Activated T-cell treated with anti-CD3 and anti-CD28 coated beads, Interleukin-2, amount 50 U/mL, for 72 hours (primary cell): Measurements from ENCODE around the gene DDB1. TPM values are rescaled to one million over a fixed set of nuclear protein-coding genes. Genes with fewer than 3 reads are reported as not detected.

Experiments used
- ATAC-seq, 2 donors: fragments of 150-1000 bp; cut with Tn5 transposase; replicated peaks in 1 of 2; 2 replicates each; pipeline ENCODE4 v1.10.0; 2021; ENCODE audit warnings: moderate library complexity in 2 of 2, mild to moderate bottlenecking in 1 of 2
- DNase-seq, 2 donors: peaks; one replicate each; pipeline ENCODE4 v3.0.0; 2021 to 2022; ENCODE audit warnings: mixed read lengths in 1 of 2
- H3K27ac Mint-ChIP-seq: one replicate; pipeline ENCODE4 v1.8.0; 2022; ENCODE audit warnings: mild to moderate bottlenecking, moderate library complexity, mixed read lengths
- H3K27me3 Mint-ChIP-seq: one replicate; pipeline ENCODE4 v1.8.0; 2022; ENCODE audit warnings: low read depth, mixed read lengths
- H3K36me3 Mint-ChIP-seq, 2 donors: one replicate each; pipeline ENCODE4 v1.8.0; 2022; ENCODE audit warnings: mixed read lengths in 2 of 2, mild to moderate bottlenecking in 1 of 2; ENCODE audit not compliant: insufficient read depth in 2 of 2
- H3K4me1 Mint-ChIP-seq: one replicate; pipeline ENCODE4 v1.8.0; 2022; ENCODE audit warnings: low read depth, mixed read lengths
- H3K4me3 Mint-ChIP-seq, 2 donors: one replicate each; pipeline ENCODE4 v1.8.0; 2022; ENCODE audit warnings: mild to moderate bottlenecking in 2 of 2, mixed read lengths in 2 of 2, moderate library complexity in 2 of 2
- H3K9me3 Mint-ChIP-seq, 2 donors: one replicate each; pipeline ENCODE4 v1.8.0; 2022; ENCODE audit warnings: mixed read lengths in 2 of 2
- total RNA-seq, 2 donors: library from RNA; stranded (reverse); gene quantifications; one replicate each; pipeline ENCODE4 v1.2.3, GENCODE V29; 2022

Gene DDB1
- total RNA-seq, 2 donors from 2014 or later: 168 to 176 TPM

DNA sequence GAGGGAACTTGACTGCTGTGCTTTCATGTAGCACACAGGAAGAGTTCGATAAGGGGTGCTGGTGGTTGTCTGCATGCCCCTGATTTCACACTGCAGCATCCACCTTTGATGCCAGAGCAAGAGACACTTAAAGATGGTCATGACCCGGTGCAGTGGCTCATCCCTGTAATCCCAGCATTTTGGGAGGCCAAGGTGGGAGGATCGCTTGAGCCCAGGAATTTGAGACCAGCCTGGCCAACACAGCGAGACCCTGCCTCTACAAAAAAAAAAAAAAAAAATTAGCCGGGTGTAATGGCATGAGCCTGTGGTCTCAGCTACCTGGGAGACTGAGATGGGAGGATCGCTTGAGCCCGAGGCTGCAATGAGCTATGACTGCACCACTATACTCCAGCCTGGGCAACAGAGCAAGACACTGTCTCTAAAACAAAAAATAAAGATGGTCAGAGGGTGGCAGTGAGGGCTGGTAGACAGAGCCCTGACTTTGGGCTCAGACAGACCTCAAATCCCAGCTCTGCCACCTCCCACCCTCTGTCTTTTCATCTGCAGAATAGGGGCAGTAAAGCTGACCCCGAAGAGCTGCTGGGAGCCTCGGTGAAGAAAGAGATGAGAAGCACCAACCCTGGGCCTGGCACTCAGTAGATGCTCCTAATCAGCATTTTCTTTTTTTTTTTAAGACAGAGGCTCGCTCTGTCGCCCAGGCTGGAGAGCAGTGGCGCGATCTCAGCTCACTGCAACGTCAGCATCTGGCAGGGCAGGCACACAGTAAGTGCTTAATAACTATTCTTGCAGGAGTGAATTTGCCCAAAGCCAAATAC is 55.5 kb downstream of the DDB1 start:
- no peak for DNase-seq
- Mint-ChIP-seq H3K27me3 (no peaks in the 10 kb centered on the region), H3K27ac (no peak overlapping the region), H3K36me3 (no peaks in the 10 kb centered on the region), H3K4me1 (no peaks in the 10 kb centered on the region), H3K9me3 (no peaks in the 10 kb centered on the region), H3K4me3 (no peak overlapping the region)
- ATAC-seq: no peak

- H3K4me1 Mint-ChIP-seq: peaks cover 12% of the 10 kb centered on the region
- no peaks in the 10 kb centered on the region for H3K9me3 Mint-ChIP-seq
- no peak for DNase-seq
- H3K27ac Mint-ChIP-seq: no peak overlapping the region
- no peak for ATAC-seq
- no peaks in the 10 kb centered on the region for H3K27me3 Mint-ChIP-seq
- no peak overlapping the region for H3K4me3 Mint-ChIP-seq
- H3K36me3 Mint-ChIP-seq: peaks cover 0 to 1% of the 10 kb centered on the region in 2 donors
Measured at GRCh38 chr11:61275191-61275590, 57.7 kb downstream of the DDB1 start.

GRCh38 chr11:61274084-61274483 is 58.8 kb downstream of the DDB1 start:
- Mint-ChIP-seq H3K4me1 (peaks cover 15% of the 10 kb centered on the region), H3K36me3 (peaks cover 0 to 1% of the 10 kb centered on the region in 2 donors), H3K4me3 (no peak overlapping the region), H3K9me3 (no peaks in the 10 kb centered on the region), H3K27ac (no peak overlapping the region), H3K27me3 (no peaks in the 10 kb centered on the region)
- ATAC-seq (no peak), DNase-seq (no peak)

GRCh38 chr11:61273178-61274078 is 59.5 kb downstream of the DDB1 start:
- H3K27me3 Mint-ChIP-seq: no peaks in the 10 kb centered on the region
- H3K4me3 Mint-ChIP-seq: no peak overlapping the region
- ATAC-seq: no peak

DNA sequence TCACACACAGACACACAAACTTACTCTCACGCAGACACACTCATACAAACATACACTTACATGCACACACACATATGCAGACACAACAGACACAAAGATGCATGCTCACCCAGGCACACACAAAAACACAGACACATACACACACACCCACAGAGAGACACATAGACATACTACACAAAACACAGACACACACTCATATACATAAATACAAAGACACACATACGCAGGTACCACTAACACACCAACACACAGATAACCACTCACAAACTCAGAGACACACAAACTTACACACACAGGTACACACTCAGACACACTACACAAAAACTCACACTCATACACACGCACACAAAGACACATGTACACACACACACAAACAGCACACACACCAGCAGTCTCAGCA is 60.2 kb downstream of the DDB1 start:
- H3K27me3 Mint-ChIP-seq: no peaks in the 10 kb centered on the region

More at GRCh38 chr11:61273178-61274078, 59.5 kb downstream of the DDB1 start:
- no peak overlapping the region for H3K27ac Mint-ChIP-seq
- no peak for DNase-seq
- H3K36me3 Mint-ChIP-seq: peaks cover 0 to 1% of the 10 kb centered on the region in 2 donors
- no peaks in the 10 kb centered on the region for H3K9me3 Mint-ChIP-seq
- peaks cover 15% of the 10 kb centered on the region for H3K4me1 Mint-ChIP-seq

GRCh38 chr11:61270354-61271076 is 62.4 kb downstream of the DDB1 start:
- Mint-ChIP-seq H3K27me3 (no peaks in the 10 kb centered on the region), H3K9me3 (no peaks in the 10 kb centered on the region), H3K36me3 (peaks cover 0 to 1% of the 10 kb centered on the region in 2 donors), H3K4me1 (peaks cover 15% of the 10 kb centered on the region), H3K27ac (peak overlapping the region; percentile 62), H3K4me3 (peak overlapping the region; percentile 4 to 25)
- ATAC-seq (peak; percentile 82 to 85), DNase-seq (peak; percentile 23 to 54)

More for the DNA sequence above, 60.2 kb downstream of the DDB1 start:
- H3K4me3 Mint-ChIP-seq: no peak overlapping the region
- H3K27ac Mint-ChIP-seq: no peak overlapping the region
- DNase-seq (no peak), ATAC-seq (no peak)
- H3K4me1 Mint-ChIP-seq: peaks cover 15% of the 10 kb centered on the region
- H3K9me3 Mint-ChIP-seq: no peaks in the 10 kb centered on the region
- H3K36me3 Mint-ChIP-seq: peaks cover 0 to 1% of the 10 kb centered on the region in 2 donors

- no peak overlapping the region for H3K27ac Mint-ChIP-seq
- no peaks in the 10 kb centered on the region for H3K9me3 Mint-ChIP-seq
- ATAC-seq (no peak), DNase-seq (no peak)
- H3K4me3 Mint-ChIP-seq: no peak overlapping the region
- peaks cover 0 to 1% of the 10 kb centered on the region in 2 donors for H3K36me3 Mint-ChIP-seq
- peaks cover 15% of the 10 kb centered on the region for H3K4me1 Mint-ChIP-seq
- no peaks in the 10 kb centered on the region for H3K27me3 Mint-ChIP-seq
Measured at GRCh38 chr11:61268588-61269250, 64.2 kb downstream of the DDB1 start.

DNA sequence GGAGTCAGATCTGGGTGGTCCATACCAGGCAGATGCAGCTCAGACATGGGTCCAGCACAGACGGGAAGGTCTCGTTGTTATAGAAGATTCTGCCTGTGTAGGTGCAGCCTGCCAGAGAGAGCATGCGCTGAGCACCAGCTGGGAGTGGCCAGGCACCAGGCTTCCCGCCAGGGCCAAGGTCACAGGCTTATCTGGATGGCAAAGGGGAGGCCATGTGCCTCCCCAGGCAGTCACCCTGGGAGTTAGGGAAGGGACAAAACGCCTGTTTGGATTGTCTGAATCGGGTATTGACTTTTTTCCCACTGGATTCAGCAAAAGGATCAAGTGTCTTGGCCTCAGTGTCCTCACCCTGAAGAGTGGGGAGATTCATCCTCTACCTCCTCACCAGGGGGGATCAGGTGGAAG is 65.5 kb downstream of the DDB1 start:
- Mint-ChIP-seq H3K4me1 (peaks cover 15% of the 10 kb centered on the region), H3K9me3 (no peaks in the 10 kb centered on the region), H3K27ac (no peak overlapping the region), H3K4me3 (no peak overlapping the region), H3K36me3 (peaks cover 0 to 1% of the 10 kb centered on the region in 2 donors), H3K27me3 (no peaks in the 10 kb centered on the region)
- ATAC-seq: no peak
- DNase-seq: no peak

GRCh38 chr11:61266602-61267001 is 66.3 kb downstream of the DDB1 start:
- DNase-seq (no peak), ATAC-seq (no peak)
- H3K4me1 Mint-ChIP-seq: peaks cover 15% of the 10 kb centered on the region
- peaks cover 0 to 1% of the 10 kb centered on the region in 2 donors for H3K36me3 Mint-ChIP-seq
- H3K4me3 Mint-ChIP-seq: no peak overlapping the region
- H3K27me3 Mint-ChIP-seq: no peaks in the 10 kb centered on the region
- H3K27ac Mint-ChIP-seq: no peak overlapping the region
- no peaks in the 10 kb centered on the region for H3K9me3 Mint-ChIP-seq

- no peaks in the 10 kb centered on the region for H3K27me3 Mint-ChIP-seq
- no peak overlapping the region for H3K27ac Mint-ChIP-seq
- no peak for DNase-seq
- no peaks in the 10 kb centered on the region for H3K9me3 Mint-ChIP-seq
- H3K36me3 Mint-ChIP-seq: no peaks in the 10 kb centered on the region
- no peak for ATAC-seq
- H3K4me3 Mint-ChIP-seq: no peak overlapping the region
- peaks cover 5% of the 10 kb centered on the region for H3K4me1 Mint-ChIP-seq
Measured at GRCh38 chr11:61265357-61265756, 67.5 kb downstream of the DDB1 start.

DNA sequence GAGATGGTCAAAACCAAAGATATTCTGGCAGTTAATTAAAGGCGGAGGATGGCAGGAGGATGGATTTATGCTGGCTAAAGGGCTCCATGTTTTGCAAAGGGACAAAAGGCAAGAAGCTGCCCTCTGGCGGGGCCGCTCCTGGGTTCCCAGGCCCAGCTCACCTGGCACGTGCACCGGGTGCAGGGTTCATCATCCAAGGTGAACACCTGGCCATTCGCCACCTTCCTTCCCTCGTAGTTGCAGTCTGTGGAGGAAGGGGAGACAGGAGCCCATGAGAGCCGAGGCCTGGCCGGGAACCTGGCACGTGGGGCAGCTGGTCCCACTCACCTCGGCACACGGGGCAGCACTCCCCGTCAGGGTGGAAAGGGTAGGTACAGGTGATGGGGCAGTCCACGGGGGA is 68.1 kb downstream of the DDB1 start:
- Mint-ChIP-seq H3K27me3 (no peaks in the 10 kb centered on the region), H3K9me3 (no peaks in the 10 kb centered on the region), H3K4me3 (no peak overlapping the region), H3K36me3 (no peaks in the 10 kb centered on the region), H3K27ac (no peak overlapping the region), H3K4me1 (no peaks in the 10 kb centered on the region)
- DNase-seq: no peak
- ATAC-seq: no peak

DNA sequence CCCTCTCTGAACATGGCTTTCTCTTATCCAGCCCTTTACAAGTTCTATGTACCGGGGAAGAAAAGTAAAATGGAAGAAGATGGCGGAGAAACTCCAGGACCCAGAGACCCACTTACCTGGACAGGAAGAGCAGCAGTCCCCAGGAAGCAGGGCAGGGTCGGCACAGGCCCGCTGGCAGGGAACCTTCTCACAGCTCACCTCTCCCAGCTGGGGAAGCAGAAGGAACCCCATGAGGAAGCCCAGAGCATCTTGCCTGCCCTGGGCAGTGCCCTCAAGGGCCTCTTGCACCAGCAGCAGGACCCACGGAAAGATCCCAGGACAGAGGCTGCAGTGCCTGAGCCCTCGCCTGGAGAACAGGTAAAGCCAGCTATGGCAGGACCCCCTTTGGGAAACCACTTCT is 68.5 kb downstream of the DDB1 start:
- Mint-ChIP-seq H3K27me3 (no peaks in the 10 kb centered on the region), H3K4me1 (no peaks in the 10 kb centered on the region), H3K4me3 (no peak overlapping the region), H3K27ac (no peak overlapping the region), H3K9me3 (no peaks in the 10 kb centered on the region), H3K36me3 (no peaks in the 10 kb centered on the region)
- no peak for DNase-seq
- ATAC-seq: no peak
